Measurements from ENCODE around the gene HOXA5.

Gene HOXA5

DNA sequence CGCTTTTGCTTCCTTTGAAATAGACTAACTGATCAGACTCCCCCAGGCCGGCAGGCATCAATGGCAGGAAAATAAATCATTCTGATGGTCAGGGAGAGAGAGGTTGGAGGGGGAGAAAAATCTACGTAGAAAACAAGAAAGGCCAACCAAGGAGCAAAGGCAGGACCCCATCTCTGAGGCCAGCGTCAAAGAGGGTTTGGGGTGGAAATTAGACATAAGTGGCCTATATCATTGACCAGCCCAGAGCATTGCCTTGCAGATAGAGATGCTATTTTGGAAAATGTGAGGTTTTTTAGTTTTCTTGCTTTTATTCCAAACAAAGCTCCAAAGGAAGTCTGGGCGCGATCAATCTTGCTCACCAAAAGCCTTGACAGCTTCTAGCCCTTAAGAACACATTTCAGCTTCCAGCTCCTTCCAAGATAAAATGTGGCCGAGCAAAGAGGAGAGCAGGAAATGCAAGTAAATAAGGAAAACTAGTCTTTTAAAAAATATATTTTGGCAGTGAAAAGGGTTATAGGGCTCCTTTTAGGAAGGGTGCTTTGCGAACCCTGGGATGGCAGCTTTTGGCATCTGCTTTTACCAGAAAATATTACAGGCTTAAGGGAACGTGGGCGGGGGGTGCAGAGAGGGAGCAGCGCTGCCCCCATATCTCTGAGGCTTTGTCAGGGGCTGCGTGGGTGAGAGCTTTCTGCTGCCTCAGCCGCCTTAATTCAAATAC is 39.0 kb downstream of the HOXA5 start:
- H3K27me3 ChIP-seq (replicated peaks in 2 of 5; ENCODE audit: control insufficient read depth in 4 of 5, insufficient read depth in 5 of 5, low read length in 4 of 5) = peaks cover 5 to 64% (median 35%) of the 10 kb centered on the region in 5 experiments
- peaks cover 0 to 19% (median 12%) of the 10 kb centered on the region in 4 experiments for H3K4me1 ChIP-seq (ENCODE audit: control extremely low read depth in 1 of 4, control insufficient read depth in 4 of 4, insufficient read depth in 4 of 4, low read length in 3 of 4)
- CTCF ChIA-PET = interaction anchor here (0.8 to 2.4 kb wide), 4 partner anchors 10 to 249 kb away, joined by 3 to 10 read pairs (median 5); no protein-coding TSS in a partner anchor
- no peak for DNase-seq
- WGBS (ENCODE audit: insufficient coverage) = 93% methylated on average over 7 of the region's 13 CpGs
- H3K9me3 ChIP-seq (ENCODE audit: control extremely low read depth in 1 of 5, control insufficient read depth in 4 of 5, insufficient read depth in 2 of 5, low read depth in 1 of 5, low read length in 4 of 5) = no peaks in the 10 kb centered on the region
- POLR2A ChIA-PET = interaction anchor here (1.2 kb wide), 1 partner anchor 11 kb away, joined by 3 read pairs; no protein-coding TSS in a partner anchor
- H3K4me3 ChIP-seq (ENCODE audit: control insufficient read depth in 1 of 7, extremely low read depth in 1 of 7, insufficient read depth in 4 of 7, low read depth in 2 of 7, low read length in 6 of 7) = no peak overlapping the region
- peaks cover 2 to 42% (median 17%) of the 10 kb centered on the region in 4 experiments for H3K36me3 ChIP-seq (ENCODE audit: control insufficient read depth in 4 of 4, insufficient read depth in 4 of 4, low read length in 3 of 4)
- no peak overlapping the region for H3K27ac ChIP-seq (ENCODE audit: insufficient read depth in 1 of 2, low read depth in 1 of 2, low read length in 2 of 2, poor library complexity in 1 of 2, severe bottlenecking in 2 of 2)

DNA sequence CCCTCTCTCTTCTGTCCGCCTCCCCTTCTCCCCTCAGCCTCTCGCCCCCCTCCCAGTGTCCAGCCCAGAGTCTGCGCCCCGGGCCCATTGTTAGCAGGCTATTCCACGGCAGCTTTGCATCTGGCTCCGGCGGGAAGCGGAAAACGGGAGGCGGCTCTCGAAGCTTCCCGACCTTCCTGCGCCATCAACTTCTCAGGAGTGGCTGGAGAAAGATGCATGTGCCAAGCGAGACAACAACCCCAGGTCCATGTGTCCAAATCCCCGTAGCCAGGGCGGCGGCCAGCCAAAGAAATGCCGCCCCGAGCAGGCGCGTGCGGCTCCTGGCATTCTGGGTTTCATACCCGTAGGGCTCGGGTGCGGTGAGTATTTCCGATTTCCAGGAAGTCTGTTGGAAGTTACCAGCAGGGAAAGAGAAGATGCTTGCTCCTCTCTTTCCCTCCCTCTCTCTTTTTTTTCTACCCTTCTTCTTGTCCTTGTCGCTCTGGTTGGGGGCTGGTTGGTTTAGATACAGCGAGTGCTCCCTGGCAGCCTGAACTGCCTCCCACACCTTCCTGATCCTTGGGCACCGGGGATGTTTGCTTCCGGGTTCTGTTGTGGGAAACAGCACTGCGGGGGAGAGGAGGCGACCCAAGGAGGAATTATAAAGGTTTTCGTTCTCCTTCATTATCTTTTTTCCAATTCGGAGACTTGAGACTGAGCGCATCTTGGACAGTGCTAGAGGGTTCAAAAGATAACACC is 39.8 kb downstream of the HOXA5 start:
- Histone ChIP-seq H3K27me3 (replicated peaks in 2 of 5; ENCODE audit: control insufficient read depth in 4 of 5, insufficient read depth in 5 of 5, low read length in 4 of 5) (peaks cover 5 to 72% (median 35%) of the 10 kb centered on the region in 5 experiments), H3K4me3 (ENCODE audit: control insufficient read depth in 1 of 7, extremely low read depth in 1 of 7, insufficient read depth in 4 of 7, low read depth in 2 of 7, low read length in 6 of 7) (no peak overlapping the region), H3K9me3 (ENCODE audit: control extremely low read depth in 1 of 5, control insufficient read depth in 4 of 5, insufficient read depth in 2 of 5, low read depth in 1 of 5, low read length in 4 of 5) (no peaks in the 10 kb centered on the region), H3K27ac (ENCODE audit: insufficient read depth in 1 of 2, low read depth in 1 of 2, low read length in 2 of 2, poor library complexity in 1 of 2, severe bottlenecking in 2 of 2) (no peak overlapping the region), H3K36me3 (ENCODE audit: control insufficient read depth in 4 of 4, insufficient read depth in 4 of 4, low read length in 3 of 4) (peaks cover 2 to 33% (median 12%) of the 10 kb centered on the region in 4 experiments), H3K4me1 (ENCODE audit: control extremely low read depth in 1 of 4, control insufficient read depth in 4 of 4, insufficient read depth in 4 of 4, low read length in 3 of 4) (peaks cover under 1 to 25% (median 14%) of the 10 kb centered on the region in 4 experiments)
- ChIA-PET POLR2A (no interaction called here), CTCF (no interaction called here)
- WGBS (ENCODE audit: insufficient coverage) = 53% methylated on average over 20 of the region's 35 CpGs
- DNase-seq = no peak

- Histone ChIP-seq H3K4me3 (ENCODE audit: control insufficient read depth in 1 of 7, extremely low read depth in 1 of 7, insufficient read depth in 4 of 7, low read depth in 2 of 7, low read length in 6 of 7) (peak within 1 kb of the TSS in 4 of 7 experiments; percentile 3 to 52 (median 29)), H3K27ac (ENCODE audit: insufficient read depth in 1 of 2, low read depth in 1 of 2, low read length in 2 of 2, poor library complexity in 1 of 2, severe bottlenecking in 2 of 2) (no peak within 1 kb of the TSS), H3K4me1 (ENCODE audit: control extremely low read depth in 1 of 4, control insufficient read depth in 4 of 4, insufficient read depth in 4 of 4, low read length in 3 of 4) (peaks cover 2 to 34% (median 22%) of the 10 kb centered on the region in 4 experiments), H3K27me3 (replicated peaks in 2 of 5; ENCODE audit: control insufficient read depth in 4 of 5, insufficient read depth in 5 of 5, low read length in 4 of 5) (peaks cover 10 to 81% (median 37%) of the 10 kb centered on the region in 5 experiments), H3K9me3 (ENCODE audit: control extremely low read depth in 1 of 5, control insufficient read depth in 4 of 5, insufficient read depth in 2 of 5, low read depth in 1 of 5, low read length in 4 of 5) (no peaks in the 10 kb centered on the region), H3K36me3 (ENCODE audit: control insufficient read depth in 4 of 4, insufficient read depth in 4 of 4, low read length in 3 of 4) (peaks cover under 1 to 25% (median 8%) of the 10 kb centered on the region in 4 experiments)
- ChIA-PET CTCF (no interaction called here), POLR2A (no interaction called here)
- 14% methylated on average over 12 of the region's 29 CpGs for WGBS (ENCODE audit: insufficient coverage)
- DNase-seq = no peak
Observed at GRCh38 chr7:27102581-27103442, 40.7 kb downstream of the HOXA5 start, which contains the start of gene HOXA2. HOXA2 (minus strand) TSS chr7:27102683; CDS start chr7:27102500, 183 bp downstream.

GRCh38 chr7:27101957-27102580 is 41.4 kb downstream of the HOXA5 start:
- no peak for DNase-seq
- POLR2A ChIA-PET = no interaction called here
- CTCF ChIA-PET = no interaction called here
- no peak overlapping the region for H3K27ac ChIP-seq (ENCODE audit: insufficient read depth in 1 of 2, low read depth in 1 of 2, low read length in 2 of 2, poor library complexity in 1 of 2, severe bottlenecking in 2 of 2)
- peak overlapping the region in 4 of 7 experiments; percentile 3 to 52 (median 29) for H3K4me3 ChIP-seq (ENCODE audit: control insufficient read depth in 1 of 7, extremely low read depth in 1 of 7, insufficient read depth in 4 of 7, low read depth in 2 of 7, low read length in 6 of 7)
- 3% methylated on average over 29 of the region's 39 CpGs for WGBS (ENCODE audit: insufficient coverage)
- no peaks in the 10 kb centered on the region for H3K9me3 ChIP-seq (ENCODE audit: control extremely low read depth in 1 of 5, control insufficient read depth in 4 of 5, insufficient read depth in 2 of 5, low read depth in 1 of 5, low read length in 4 of 5)
- peaks cover 2 to 37% (median 28%) of the 10 kb centered on the region in 4 experiments for H3K4me1 ChIP-seq (ENCODE audit: control extremely low read depth in 1 of 4, control insufficient read depth in 4 of 4, insufficient read depth in 4 of 4, low read length in 3 of 4)
- H3K27me3 ChIP-seq (replicated peaks in 2 of 5; ENCODE audit: control insufficient read depth in 4 of 5, insufficient read depth in 5 of 5, low read length in 4 of 5) = peaks cover 15 to 88% (median 41%) of the 10 kb centered on the region in 5 experiments
- H3K36me3 ChIP-seq (ENCODE audit: control insufficient read depth in 4 of 4, insufficient read depth in 4 of 4, low read length in 3 of 4) = peaks cover 0 to 20% (median 4%) of the 10 kb centered on the region in 4 experiments

DNA sequence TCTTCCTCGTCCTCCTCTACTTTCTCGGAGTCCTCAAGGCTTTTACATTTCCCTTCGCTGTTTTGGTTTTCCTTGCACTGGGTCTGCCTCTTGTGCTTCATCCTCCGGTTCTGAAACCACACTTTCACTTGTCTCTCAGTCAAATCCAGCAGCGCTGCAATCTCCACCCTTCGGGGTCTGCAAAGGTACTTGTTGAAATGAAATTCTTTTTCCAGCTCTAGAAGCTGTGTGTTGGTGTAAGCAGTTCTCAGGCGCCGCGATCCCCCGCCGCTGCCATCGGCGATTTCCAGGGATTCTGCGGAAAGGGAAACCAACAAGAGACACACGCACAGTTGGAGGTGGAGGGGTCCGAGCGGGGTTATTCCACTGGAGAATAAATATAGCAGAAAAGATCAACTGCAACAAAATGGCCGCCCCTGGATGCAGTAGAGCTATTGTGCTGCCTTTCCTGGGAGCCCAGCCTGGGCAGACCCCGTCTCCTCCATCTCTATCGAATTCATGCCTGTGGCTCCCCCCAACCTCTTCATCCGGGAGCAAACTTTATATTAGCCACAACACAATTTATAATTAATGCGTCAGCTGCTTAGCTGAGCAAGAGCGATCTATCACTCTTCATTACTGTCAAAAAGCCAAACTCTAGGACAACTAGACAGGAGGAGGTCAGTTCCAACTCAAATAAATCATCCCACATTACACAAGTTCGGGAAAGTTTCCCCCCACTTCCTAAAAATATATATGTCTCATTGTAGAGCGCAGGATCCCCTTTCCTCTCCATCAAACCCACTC is 42.1 kb downstream of the HOXA5 start:
- peaks cover 0 to 15% (median 2%) of the 10 kb centered on the region in 4 experiments for H3K36me3 ChIP-seq (ENCODE audit: control insufficient read depth in 4 of 4, insufficient read depth in 4 of 4, low read length in 3 of 4)
- H3K4me3 ChIP-seq (ENCODE audit: control insufficient read depth in 1 of 7, extremely low read depth in 1 of 7, insufficient read depth in 4 of 7, low read depth in 2 of 7, low read length in 6 of 7) = peak overlapping the region in 1 of 7 experiments; percentile 11
- CTCF ChIA-PET = interaction anchor here (1.0 to 1.1 kb wide), 2 partner anchors 63 to 418 kb away, joined by 3 read pairs; no protein-coding TSS in a partner anchor
- H3K9me3 ChIP-seq (ENCODE audit: control extremely low read depth in 1 of 5, control insufficient read depth in 4 of 5, insufficient read depth in 2 of 5, low read depth in 1 of 5, low read length in 4 of 5) = no peaks in the 10 kb centered on the region
- POLR2A ChIA-PET = no interaction called here
- WGBS (ENCODE audit: insufficient coverage) = over 99% methylated on average over 18 of the region's 25 CpGs
- H3K4me1 ChIP-seq (ENCODE audit: control extremely low read depth in 1 of 4, control insufficient read depth in 4 of 4, insufficient read depth in 4 of 4, low read length in 3 of 4) = peaks cover 2 to 44% (median 35%) of the 10 kb centered on the region in 4 experiments
- H3K27me3 ChIP-seq (replicated peaks in 2 of 5; ENCODE audit: control insufficient read depth in 4 of 5, insufficient read depth in 5 of 5, low read length in 4 of 5) = peaks cover 15 to 95% (median 47%) of the 10 kb centered on the region in 5 experiments
- no peak for DNase-seq
- no peak overlapping the region for H3K27ac ChIP-seq (ENCODE audit: insufficient read depth in 1 of 2, low read depth in 1 of 2, low read length in 2 of 2, poor library complexity in 1 of 2, severe bottlenecking in 2 of 2)
